GM19455 (cell line): ENCODE measurements around the gene ROPN1B.
"Not testable (repeated sequence)": the region's sequence is repeated elsewhere in the genome, so short reads cannot be mapped to it uniquely, and the experiment has no call there.

Source experiments
- ATAC-seq: cut with Tn5 transposase; IDR thresholded peaks from one replicate; pipeline ENCODE4 v1.9.1; 2021; ENCODE audit not compliant: unreplicated experiment

ROPN1B gene

DNA sequence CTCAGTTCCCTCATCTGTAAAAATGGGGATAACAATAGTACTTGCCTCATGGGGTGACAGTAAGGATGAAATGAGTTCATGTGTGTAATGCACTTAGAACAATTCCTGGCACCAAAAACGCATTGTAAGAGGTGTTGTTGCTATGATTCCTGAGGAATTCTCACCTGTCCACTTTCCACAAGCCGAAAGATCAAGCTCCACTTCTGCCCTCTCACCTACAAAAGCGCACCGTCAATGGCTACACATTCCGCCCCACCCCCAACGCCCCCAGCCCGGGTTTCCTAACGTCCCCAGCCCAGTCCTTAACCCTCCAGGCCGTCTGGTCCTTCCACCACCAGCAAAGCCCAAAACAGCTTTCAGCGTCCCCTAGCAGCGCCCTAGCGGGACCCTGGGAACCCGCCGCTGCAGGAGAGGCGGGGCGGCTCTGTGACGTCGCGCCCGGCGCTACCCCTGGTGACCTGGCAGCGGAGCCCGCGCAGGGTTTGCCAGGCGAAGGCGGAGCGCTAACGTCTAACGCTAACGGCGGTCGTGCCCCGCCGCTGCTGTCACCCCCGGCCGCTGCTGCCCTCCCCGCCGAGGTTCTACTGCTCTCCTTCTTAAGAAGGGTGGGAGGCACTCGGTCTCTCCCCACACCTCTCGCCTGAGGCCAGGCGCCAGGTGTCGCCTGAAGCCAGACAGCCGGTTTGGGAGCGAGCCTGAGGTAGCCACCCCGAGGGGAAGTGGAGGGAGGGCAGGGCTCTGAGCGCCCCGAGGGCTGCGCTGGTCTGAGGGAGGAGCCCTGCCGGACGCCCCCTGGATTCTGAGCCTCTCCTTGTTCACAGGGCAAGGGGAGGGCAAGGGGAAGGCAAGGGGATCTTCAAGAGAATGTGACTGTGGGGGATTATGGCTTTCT, at the start of gene ROPN1B:
ROPN1B (plus strand) TSS at position 478 of the 892 bp plus-strand sequence. CDS start 2,877 bp downstream, outside the sequence.
- ATAC-seq: not testable (repeated sequence)

DNA sequence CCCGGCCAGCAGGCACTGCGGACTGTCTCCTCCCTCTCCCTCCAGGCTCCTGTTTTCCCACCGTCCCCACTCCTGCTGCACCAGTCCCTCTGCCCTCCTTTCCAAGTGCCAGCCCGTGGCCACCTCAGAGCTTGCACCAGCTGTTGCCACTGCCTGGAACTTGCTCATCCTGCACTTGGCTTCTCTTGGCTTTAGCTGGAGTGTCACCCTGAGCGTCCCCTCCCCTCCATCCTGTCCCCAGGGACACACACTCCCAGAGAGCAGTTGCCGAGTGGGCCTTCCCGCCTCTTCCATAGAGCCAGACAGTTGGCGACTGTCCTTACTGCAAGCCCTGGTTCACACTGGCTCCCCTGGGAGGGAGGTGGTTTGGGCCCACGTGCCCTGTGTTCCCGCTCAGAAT, 48.8 kb upstream of the ROPN1B start:
- not testable (repeated sequence) for ATAC-seq

DNA sequence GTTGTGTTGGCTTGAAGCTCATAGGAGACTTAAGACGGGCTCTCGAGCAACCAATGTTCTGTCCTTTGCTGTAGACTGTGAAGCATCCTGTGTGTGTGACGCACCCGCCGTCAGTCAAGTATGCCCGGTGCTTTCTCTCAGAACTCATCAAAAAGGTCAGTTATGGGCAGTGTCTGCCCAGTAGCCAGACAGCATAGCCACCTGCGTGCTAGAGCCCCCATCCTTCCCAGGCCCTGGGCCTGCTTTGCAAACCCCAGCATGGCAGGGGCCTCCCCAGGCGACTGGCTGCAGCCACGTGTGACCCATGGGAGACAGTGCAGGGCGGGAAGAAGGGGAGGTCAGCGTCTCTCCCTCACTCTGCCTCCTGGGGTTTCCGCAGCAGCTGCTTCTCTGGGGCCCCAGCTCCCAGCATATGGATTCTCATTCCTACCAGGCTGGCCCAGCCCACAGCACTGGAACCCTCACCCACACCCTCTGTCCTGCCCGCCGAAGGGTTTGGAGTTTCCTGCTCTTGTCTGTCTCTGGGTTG, 48.2 kb upstream of the ROPN1B start:
- ATAC-seq: not testable (repeated sequence)

DNA sequence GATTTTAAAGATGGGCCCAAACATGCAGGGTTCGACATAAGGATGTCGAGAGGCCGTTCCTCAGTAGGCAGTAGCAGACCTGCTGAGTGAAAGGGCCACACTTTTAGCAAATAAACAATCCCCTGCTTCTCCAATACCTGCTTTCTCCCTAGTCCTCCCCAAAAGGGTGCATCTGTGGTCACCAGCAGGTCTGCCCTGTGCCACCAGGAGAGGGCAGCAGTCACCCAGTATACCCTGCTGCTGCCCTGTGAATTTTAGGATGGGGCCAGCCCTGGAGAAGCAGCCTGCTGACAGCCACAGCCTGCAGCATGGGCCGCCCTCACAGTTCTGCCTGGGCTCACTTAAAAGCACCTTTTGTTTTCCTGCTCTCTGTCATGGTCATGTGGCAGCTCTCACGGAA, 47.3 kb upstream of the ROPN1B start:
- ATAC-seq: not testable (repeated sequence)

DNA sequence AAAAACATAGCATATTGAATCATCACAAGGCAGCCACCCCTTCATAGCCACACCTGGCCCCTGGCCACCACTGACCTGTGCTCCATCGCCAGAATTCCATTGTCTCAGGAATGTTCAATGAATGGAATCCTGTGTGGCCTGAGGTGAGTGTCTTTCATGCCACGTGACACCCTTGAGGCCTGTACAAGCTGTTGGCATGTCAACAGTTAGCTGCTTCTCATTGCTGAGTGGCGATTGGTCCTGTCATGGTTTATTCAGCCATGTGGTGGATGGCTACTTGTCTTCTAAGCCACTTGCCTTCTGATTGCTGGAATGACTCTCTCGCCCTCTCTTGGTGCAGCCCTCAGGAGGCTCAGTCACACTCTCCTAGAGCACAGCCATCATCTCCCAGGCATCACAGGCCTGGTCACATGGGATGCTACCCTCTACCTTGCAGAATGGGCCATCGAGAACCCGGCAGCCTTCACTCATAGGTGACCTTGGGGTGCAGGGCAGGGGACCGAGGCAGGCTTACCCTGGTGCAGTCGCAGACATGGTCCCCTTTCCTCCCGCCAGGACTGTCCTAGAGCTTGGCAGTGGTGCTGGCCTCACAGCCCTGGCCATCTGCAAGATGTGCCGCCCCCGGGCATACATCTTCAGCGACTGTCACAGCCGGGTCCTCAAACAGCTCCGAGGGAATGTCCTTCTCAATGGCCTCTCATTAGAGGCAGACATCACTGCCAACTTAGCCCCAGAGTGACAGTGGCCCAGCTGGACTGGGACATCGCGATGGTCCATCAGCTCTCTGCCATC, 45.5 kb upstream of the ROPN1B start:
- not testable (repeated sequence) for ATAC-seq

DNA sequence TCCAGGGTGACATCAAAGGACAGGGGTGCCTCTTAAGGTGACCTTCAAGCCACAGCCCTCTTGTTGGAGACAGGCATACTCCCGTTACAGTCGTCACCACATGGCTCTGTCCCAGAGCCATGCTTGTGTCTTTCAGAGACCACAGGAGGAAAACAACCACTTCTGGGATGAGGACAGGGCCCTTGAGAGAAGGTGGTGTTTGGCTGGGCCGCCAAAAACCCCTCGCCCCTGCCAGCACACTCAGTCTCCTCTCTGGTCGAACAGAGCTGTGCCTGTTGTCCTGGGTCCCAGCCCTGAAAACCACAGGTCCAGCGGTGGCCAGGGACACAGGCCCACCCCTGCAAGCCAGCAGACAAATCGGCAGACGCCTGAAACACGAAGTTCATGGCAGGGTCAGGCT, 44.7 kb upstream of the ROPN1B start:
- not testable (repeated sequence) for ATAC-seq

DNA sequence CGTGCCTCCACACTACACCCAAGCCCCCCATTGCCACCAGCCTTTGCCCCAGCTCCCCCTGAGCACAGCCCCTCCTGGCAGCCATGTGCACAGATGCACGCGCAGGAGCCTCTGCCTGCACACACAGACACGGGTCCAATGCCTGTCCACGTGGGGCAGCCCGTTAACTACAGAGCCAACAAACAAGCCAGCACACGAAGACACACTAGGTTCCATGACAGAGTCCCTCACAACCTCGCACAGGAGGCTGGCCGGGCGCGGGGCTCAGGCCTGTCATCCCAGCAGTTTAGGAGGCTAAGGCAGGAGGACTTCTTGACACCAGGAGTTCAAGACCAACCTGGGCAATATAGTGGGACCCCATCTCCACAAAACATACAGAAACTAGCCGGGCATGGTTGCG, 43.3 kb upstream of the ROPN1B start:
- not testable (repeated sequence) for ATAC-seq

DNA sequence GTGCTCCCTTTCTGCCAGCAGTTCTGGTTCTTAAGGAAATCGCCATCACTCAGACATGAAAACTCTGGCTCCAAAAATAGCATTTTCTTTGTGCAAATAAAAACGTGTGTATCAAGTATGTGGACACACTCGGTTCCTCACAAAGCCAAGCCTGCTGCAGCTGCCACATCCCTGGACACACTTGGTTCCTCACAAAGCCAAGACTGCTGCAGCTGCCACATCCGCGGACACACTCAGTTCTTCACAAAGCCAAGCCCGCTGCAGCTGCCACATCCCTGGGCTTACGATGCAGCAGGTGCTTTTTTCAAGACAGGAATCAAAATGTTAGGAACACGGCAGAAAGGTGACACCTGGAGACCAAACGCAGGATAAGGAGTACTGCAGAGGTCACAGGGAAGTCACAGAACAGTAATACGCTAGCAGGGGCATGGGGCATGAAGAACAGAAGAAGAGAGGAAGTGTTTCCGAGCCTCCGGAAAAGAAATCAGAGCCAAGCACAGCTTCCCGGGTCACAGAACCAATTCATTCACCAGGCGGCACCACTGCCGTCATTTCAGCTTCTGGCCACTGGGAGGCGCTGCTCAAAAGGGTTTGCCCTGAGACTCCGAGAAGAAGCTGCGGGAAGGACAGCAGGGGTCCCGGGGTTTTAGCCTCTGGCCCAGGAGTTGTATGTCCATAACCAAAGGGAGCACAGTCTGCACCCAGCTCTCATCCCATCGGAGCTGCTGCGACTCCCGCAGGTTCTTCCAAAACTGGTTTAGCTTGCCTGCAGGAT, 40.0 kb upstream of the ROPN1B start:
- not testable (repeated sequence) for ATAC-seq

DNA sequence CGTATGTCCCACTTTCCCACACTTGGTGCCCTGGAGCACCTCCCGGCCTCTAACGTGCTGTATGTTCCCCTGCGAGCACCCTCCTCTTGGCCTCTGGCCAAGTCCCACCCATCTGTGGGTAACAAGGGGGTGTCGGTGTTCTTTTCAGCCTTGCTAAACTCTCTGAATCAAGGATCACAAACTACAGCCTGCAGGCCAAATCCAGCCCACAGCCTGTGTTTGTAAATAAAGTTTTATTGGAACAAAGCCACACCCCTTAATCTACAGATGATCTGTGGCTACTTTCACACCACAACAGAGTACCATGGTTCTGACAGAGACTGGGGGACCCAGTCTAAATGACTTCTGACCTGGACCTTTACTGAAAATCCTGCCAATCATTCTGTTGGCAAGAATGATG, 39.2 kb upstream of the ROPN1B start:
- not testable (repeated sequence) for ATAC-seq

DNA sequence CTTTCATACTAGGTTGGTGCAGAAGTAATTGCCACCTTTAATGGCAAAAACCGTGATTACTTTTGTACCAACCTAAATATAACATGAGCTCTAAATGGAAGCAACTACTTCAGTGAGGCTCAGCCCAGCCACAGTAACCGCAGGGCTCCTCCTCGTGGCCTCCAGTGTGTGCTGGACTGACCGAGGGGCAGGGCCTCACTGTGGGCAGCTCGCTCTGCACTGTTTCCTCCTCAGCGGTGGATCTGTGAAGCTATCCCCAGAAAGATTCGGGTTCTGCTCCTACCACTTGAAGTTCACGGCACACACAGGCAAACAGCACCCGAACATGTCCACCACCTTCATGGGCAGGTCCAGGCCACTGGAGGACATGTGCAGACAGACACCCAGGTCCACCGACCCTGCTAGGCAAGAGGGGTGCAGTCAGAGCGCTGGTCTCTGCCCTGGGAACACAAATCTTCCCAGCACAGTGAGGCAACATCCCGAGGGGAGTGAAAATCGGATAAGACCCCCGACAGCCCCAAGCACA, 37.6 kb upstream of the ROPN1B start:
- ATAC-seq: not testable (repeated sequence)

DNA sequence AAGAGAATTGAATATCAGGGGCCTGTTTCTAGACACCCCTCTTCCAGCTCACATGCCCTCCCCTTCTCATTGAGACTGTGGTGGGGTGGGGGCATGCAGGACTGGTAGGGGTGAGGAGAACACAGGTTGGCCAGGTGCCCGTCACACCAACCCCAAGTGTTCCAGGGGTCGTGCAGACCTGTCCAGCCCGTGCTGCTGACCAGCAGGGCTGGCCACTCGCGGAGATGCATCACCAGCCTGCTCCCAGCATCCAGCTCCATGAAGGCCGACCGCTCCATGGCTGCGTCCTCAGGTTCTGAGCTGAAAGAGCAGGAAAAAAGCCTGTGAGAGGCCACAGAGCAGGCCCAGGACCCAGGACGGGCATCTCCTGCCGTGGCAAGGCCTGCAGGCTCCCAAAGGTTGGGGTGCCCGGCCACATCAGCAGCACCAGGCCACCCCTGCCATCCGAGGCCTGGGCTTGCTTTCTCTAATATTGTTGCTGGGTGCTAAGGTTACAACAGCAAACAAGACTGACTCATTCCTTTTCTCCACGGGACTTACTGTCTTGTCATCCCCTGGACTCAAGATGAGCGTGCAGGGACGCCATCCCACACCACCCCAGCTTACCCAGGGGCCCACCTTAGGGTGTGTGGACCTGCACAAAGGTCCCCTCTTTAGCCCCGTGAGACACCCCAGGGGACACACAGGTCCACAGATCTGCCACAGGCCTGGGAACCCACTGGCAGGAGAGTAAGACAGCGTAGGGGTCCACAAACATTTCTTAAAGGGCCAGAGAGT, 35.4 kb upstream of the ROPN1B start:
- ATAC-seq: not testable (repeated sequence)

DNA sequence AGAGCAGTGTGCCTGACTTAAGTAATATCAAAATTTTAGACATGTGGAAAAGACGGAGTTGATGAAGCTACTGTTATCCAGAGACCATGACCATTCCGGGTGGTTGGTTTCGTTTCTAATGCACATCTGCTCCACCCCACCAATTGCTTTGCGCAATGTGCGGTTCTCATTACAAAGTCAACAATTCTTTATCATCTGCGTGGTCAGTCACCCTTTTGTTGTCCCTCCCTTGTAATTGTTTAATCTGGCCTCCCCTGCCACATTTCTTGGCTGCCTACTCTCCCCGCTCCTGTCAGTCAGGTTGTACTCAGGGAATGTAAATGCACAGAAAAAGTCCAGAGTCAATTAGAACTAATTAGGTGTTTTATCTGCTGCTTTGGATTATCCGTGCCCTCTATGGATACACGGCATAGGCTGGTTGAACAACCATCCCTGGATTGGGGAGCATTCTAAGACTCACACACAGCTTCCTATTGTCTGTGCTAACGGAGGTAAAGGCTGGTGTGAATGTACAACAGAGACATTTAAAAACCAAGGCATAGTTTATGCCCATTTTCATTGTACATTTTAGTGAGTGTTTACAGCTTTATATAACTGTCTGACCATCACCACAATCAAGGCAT, 33.6 kb upstream of the ROPN1B start:
- ATAC-seq: not testable (repeated sequence)

DNA sequence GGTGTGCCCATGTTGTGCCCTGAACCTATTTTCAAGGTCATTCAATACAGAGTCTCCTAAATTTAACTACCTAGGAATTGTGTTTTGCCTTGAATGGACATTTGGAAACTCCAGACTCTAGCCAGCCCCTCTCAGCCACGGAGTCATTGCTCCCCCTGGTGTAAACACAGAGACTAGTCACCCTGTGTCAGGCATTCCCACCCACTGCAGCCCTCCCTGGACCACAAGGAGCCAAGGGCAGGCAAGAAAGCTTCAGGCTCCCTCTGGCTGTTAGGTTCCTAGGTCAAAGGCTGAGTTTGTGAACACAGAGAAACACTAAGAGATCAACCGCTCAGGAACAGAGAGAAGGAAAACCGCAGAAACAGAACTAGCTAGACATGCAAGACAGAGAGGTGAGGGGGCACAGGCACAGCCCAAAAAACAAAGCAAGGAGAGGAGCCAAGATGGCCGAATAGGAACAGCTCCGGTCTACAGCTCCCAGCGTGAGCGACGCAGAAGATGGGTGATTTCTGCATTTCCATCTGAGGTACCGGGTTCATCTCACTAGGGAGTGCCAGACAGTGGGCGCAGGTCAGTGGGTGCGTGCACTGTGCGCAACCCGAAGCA, 32.7 kb upstream of the ROPN1B start:
- not testable (repeated sequence) for ATAC-seq

DNA sequence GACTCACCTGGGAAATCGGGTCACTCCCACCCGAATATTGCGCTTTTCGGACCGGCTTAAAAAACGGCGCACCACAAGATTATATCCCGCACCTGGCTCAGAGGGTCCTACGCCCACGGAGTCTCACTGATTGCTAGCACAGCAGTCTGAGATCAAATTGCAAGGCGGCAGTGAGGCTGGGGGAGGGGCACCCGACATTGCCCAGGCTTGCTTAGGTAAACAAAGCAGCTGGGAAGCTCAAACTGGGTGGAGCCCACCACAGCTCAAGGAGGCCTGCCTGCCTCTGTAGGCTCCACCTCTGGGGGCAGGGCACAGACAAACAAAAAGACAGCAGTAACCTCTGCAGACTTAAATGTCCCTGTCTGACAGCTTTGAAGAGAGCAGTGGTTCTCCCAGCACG, 32.1 kb upstream of the ROPN1B start:
- ATAC-seq: not testable (repeated sequence)

DNA sequence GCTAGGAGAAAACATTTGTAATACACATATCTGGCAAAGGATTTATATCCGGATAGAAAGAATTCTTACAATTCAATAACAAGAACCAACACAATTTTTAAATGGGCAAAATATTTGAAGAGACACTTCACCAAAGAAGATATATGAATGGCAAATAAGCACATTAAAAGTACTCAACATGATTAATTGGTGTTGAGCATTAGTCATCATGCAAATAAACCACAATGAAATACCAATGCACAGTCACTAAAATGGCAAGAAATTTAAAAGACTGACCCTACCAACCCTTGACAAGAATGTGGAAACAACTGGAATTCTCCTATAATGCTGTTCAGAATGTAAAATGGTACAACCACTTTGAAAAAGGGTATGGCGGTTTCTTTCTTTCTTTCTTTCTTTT, 21.2 kb upstream of the ROPN1B start:
- ATAC-seq: not testable (repeated sequence)

DNA sequence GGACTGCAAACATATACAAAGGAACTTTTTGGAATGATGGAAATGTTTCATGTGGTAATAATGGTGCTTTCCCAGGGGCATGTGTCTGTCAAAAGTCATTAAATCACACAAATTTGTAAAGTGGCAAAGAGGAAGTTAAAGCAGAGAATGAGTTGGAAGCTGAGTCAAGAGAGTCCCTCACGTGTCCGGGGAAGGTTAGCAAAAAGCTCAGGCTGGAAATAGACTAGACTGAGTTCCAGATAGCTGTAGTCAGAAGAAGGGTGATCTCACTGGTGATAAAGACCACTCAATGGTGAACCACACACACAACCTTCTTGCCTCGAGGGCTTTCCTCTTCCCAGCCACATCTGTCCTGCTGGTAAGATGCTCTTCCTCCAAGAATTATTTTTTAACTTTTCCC, 20.1 kb upstream of the ROPN1B start:
- not testable (repeated sequence) for ATAC-seq

DNA sequence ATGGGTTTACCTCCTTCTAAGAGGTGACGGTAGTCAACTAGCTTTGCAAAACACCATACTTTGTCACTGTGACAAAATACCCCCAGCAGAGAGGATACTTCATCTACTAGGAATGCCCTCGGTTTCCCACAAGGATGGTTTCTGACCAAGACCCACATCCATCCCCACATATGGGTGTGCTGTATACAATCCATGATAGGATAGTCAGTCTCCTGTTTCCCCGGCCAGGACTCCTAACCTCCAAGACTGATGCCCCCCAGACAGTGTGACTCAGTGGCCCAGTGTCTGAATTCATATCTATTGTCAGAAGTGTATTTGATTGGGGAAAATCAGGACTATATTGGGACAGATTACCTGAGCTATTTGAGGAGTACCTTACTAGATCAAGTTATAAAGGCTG, 17.8 kb upstream of the ROPN1B start:
- not testable (repeated sequence) for ATAC-seq

DNA sequence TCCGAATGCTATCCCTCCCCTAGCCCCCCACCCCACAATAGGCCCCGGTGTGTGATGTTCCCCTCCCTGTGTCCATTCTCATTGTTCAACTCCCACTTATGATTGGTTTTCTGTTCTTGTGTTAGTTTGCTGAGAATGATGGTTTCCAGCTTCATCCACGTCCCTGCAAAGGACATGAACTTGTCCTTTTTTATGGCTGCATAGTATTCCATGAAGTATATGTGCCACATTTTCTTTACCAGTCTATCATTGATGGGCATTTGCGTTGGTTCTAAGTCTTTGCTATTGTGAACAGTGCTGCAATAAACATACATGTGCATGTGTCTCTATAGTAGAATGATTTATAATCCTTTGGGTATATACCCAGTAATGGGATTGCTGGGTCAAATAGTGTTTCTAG, 12.0 kb upstream of the ROPN1B start:
- ATAC-seq: not testable (repeated sequence)
